GM12865 (cell line): ENCODE data around the gene SNCAIP.

Source experiments
- DNase-seq: peaks from one replicate; pipeline ENCODE4 v3.0.0; 2010; ENCODE audit warnings: low read depth
- H3K4me3 ChIP-seq: 2 replicates; pipeline ENCODE4 v1.5.1; 2011; ENCODE audit warnings: mild to moderate bottlenecking, low read depth, low read length, control low read depth
- TF ChIP-seq, protein P1 (sequence below): IDR thresholded peaks from 2 replicates; pipeline ENCODE4 v1.5.1; 2011; ENCODE audit warnings: low read length, control low read depth, low read depth, inconsistent platforms; ENCODE audit not compliant: insufficient read depth; ENCODE audit errors: missing control alignments

SNCAIP gene

DNA sequence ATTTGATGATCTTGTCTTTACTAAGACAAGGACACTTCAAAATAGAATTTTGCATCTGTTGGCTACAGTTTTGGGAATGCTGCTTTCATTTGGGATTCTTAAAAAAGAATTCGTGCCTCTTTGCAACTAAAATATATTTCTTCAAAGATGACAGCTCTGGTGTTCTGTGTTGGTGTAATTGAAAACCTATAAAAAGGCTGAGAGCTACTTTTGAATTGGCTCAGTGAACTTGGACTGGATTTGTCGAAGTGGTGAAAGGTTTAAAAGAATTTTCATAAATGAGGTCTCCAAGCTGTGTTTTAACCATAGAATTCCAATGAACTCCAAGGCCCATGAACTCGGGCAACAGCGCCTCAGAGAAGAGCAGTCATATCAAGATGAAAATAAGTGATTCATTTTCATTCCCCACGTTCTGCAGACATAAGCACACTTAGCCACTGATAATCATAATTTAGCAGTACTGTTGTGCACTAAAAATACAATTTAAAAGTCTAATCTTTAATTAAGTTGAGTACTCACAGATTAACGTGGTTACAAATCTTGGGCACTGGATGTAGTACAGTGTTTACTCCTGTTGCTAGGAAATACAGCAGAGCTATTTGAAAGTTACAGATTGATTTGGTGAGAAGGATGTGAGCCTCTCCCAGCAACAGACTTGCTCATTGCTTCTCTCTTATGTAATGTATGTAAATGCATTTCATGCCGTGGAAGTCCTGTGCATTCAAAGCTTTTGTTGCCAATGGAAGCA lies 10.9 kb downstream of the SNCAIP start:
- H3K4me3 ChIP-seq, result no peak overlapping the region
- no peak for DNase-seq
- TF ChIP-seq, protein P1, sequence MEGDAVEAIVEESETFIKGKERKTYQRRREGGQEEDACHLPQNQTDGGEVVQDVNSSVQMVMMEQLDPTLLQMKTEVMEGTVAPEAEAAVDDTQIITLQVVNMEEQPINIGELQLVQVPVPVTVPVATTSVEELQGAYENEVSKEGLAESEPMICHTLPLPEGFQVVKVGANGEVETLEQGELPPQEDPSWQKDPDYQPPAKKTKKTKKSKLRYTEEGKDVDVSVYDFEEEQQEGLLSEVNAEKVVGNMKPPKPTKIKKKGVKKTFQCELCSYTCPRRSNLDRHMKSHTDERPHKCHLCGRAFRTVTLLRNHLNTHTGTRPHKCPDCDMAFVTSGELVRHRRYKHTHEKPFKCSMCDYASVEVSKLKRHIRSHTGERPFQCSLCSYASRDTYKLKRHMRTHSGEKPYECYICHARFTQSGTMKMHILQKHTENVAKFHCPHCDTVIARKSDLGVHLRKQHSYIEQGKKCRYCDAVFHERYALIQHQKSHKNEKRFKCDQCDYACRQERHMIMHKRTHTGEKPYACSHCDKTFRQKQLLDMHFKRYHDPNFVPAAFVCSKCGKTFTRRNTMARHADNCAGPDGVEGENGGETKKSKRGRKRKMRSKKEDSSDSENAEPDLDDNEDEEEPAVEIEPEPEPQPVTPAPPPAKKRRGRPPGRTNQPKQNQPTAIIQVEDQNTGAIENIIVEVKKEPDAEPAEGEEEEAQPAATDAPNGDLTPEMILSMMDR, result no peak

DNA sequence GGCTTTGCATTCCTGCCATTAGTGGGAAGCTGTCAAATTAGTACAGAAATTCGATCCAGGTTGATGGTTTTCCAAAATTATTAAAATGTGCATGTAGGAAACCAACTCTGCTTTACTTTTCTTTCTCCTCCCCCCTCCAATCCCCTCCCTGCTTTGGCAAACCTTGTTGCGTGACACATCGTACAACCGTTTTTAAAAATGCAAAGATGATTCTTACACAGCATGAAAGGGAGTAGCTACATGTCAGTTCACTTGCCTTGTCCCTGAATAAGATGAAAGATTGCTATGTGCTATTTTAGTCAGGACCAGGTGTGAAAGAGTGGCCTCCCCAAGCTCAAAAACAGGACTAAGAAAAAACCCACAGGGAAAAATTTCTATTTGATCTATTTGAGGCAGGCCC lies 11.7 kb downstream of the SNCAIP start:
- DNase-seq, result no peak
- TF ChIP-seq, protein P1, result no peak
- no peak overlapping the region for H3K4me3 ChIP-seq

DNA sequence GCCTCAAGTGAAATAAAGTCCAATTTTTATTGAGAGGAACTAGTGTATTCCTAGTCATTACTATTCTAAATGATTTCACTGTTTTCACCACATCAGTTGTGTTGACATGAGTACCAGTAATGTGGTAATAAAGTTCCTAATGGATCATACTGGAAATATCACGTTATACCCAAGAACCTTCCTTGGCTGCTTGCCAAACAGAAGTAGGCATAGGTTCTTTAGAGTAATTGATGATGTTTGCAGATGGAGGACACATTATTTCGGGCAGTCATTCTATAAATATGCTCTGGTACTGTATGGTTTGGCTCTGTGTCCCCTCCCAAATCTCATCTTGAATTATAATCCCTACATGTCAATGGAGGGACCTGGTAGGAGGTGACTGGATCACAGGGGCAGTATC lies 15.1 kb downstream of the SNCAIP start:
- DNase-seq, result no peak
- TF ChIP-seq, protein P1, result no peak
- no peak overlapping the region for H3K4me3 ChIP-seq

DNA sequence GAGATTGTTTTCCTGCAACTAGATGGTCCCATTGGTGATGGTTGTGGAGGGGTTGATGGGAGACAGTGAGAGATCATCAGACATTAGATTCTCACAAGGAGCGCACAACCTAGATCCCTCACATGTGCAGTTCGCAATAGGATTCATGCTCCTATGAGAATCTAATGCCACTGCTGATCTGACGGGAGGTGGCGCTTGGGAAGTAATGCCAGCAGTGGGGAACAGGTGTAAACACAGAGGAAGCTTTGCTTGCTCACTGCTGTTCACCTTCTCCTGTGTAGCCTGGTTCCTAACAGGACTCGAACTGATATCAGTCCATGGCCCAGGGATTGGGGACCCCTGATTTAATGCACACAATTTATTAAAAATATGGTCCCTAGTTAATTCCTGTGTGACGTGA lies 18.8 kb downstream of the SNCAIP start:
- DNase-seq, result no peak
- no peak overlapping the region for H3K4me3 ChIP-seq
- TF ChIP-seq, protein P1, result no peak

DNA sequence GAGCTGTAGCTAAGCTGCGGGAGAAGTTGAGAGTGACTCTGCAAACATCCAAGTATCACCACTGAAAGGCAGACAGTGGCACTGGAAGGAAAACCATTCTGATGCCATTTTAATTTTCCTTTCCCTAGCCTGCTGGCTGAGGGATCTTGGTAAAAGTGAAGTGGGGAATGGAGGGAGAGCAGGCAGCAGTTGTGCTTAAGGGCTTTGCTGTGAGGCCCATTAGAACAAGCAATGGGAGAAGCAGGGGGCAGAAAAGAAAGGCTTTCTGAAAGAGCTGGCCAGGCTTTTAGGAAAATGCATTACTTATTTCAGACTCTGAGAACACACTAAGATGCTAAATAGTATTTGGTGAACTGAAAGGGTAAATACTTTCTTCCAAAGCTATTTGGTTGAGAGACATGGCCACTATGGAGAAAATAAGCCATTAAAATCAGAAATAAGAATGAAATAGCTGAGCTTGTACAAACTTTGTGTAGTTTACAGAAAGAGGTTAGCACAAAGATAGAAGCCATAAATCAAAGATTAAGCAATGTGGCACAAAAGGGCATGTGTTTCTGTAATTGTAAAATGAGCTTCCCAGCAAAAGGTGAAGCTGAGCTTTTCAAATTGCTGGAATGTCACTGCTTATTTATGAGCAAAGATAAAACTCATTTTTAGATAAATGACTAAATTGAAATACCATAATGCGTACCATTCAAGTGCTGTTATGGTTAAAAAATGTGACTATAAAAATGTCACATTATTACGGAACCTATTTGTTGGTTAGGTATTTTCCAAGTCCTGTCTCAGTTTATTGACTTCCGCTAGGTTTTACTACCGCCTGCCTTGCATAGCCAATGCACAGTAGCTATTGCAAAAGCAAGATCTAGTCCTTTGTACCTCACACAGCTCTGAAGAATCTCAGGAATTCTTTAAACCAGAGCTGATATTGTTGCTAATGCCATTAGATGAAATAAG lies 20.8 kb downstream of the SNCAIP start:
- TF ChIP-seq, protein P1, result no peak
- no peak for DNase-seq
- no peak overlapping the region for H3K4me3 ChIP-seq

DNA sequence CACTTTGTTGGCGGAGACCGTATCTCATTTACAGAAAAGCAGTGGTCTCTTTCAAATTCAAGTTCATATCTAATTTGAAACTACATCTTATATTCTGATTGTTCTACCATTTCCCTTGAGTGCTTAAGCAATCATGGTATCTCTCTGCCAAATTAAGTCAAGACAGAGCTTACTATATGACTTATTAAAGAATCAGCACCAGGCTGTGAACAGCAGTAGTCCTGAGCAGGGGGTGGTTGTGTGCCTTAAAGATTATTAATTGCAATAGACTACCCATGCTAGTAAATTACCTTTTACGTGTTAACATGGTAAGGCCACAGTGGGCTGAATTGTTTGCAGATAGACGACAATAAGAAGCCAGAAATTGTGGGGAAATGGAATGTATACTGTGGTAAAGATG lies 21.5 kb downstream of the SNCAIP start:
- no peak overlapping the region for H3K4me3 ChIP-seq
- TF ChIP-seq, protein P1, result no peak
- no peak for DNase-seq
